Ectodermal cell (in vitro differentiated cells): Measurements from ENCODE around the gene PARD6G.
"Not testable (repeated sequence)": the region's sequence is repeated elsewhere in the genome, so short reads cannot be mapped to it uniquely, and the experiment has no call there.

Source experiments
- H3K27ac ChIP-seq: 2 replicates; pipeline ENCODE4 v1.7.0; 2013; ENCODE audit warnings: mild to moderate bottlenecking, low read depth, low read length; ENCODE audit not compliant: insufficient read depth, poor library complexity, severe bottlenecking
- H3K27me3 ChIP-seq: 2 replicates; pipeline ENCODE4 v1.7.0; 2013; ENCODE audit warnings: mild to moderate bottlenecking, low read length; ENCODE audit not compliant: insufficient read depth, control insufficient read depth, poor library complexity, severe bottlenecking
- H3K36me3 ChIP-seq: one replicate; pipeline ENCODE4 v1.7.0; 2013; ENCODE audit warnings: low read length; ENCODE audit not compliant: control insufficient read depth, insufficient read depth
- H3K4me1 ChIP-seq: one replicate; pipeline ENCODE4 v1.7.0; 2013; ENCODE audit warnings: low read length; ENCODE audit not compliant: control insufficient read depth, insufficient read depth
- H3K4me3 ChIP-seq: 2 replicates; pipeline ENCODE4 v1.7.0; 2013; ENCODE audit warnings: low read depth, low read length, control low read depth; ENCODE audit not compliant: insufficient read depth
- H3K9me3 ChIP-seq: 2 replicates; pipeline ENCODE4 v1.7.0; 2013; ENCODE audit warnings: mild to moderate bottlenecking, low read length, moderate library complexity; ENCODE audit not compliant: control insufficient read depth
- WGBS, 2 experiments: methylation state at CpG; one replicate each; pipeline ENCODE4 v1.1.7; 2013; ENCODE audit warnings: missing lambda C conversion rate in 2 of 2; 5-methylcytosine and 5-hydroxymethylcytosine counted together

The PARD6G gene

DNA sequence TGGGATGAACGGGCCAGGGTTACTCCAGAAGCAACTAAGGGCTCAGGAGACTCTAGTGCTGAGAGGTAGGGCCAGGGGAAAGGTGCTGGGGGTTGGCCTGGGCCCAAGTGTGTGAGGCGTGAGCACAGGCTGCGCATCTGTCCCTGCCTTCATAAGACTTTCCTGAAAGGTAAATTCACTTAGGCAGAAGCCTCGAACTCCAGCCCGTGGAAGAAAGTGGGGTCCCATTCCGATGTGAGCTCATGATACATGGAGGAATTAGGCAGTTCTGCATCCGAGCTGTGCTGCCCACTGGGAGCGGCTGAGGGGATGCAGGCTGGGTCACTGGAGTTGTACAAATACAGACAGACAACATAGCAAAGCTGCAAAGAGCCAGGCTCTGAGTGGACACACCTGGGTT, 16.2 kb downstream of the PARD6G start:
- 94% methylated on average over 8 of the region's 8 CpGs for WGBS, 2 experiments
- H3K4me1 ChIP-seq: no peaks in the 10 kb centered on the region

DNA sequence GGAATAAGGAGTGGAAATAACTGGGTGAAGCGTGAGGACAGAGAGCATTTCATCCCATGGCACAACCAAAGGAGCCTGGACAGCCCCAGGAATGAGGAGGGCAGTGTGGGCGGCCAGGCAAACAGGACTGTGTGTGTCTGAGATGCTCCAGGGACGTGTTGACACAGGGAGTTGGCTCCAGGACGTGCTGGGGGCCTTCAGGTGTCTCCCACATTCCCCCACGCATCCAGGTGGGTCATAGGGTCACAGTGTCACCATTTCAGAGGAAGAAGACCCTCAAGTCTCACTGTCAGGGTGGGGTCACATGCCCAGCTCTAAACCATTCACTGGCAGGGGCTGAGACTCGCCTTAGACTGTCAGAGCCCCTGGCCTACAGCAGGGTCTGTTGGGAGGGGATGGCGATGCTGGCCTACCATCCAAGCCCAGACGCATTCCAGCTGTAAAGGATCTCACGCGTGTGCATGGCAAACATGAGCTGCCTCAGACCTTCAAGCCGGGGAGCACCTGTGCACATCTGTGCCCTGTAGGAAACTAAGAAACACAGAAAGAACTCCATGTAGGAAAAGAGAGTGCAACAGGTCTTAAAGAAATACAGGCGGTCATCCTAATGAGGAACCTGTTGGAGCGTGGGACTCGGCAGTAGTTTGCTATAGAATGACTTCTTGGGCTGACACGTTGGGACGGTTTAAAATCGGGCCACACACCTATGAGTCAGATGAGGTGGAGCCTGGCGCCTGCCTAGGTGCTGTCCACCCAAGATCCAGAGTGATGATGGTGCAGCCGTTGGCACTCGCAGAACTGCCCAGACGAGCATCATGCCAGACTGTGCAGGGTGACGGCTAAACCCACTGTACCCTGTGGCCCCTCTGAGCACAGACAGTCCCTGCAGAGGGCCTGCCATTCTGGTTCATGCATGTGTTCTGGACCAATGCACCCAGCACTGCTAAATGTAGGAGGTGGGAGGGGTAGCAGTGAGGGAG, 17.3 kb downstream of the PARD6G start:
- peaks cover 7% of the 10 kb centered on the region for H3K4me1 ChIP-seq
- 94 to 96% methylated on average over 22 of the region's 22 CpGs for WGBS, 2 experiments
- no peaks in the 10 kb centered on the region for H3K36me3 ChIP-seq
- H3K27me3 ChIP-seq: no peaks in the 10 kb centered on the region
- H3K4me3 ChIP-seq: no peak overlapping the region
- no peak overlapping the region for H3K27ac ChIP-seq
- H3K9me3 ChIP-seq: no peaks in the 10 kb centered on the region

More for the DNA sequence above, 16.2 kb downstream of the PARD6G start:
- Histone ChIP-seq H3K27me3 (no peaks in the 10 kb centered on the region), H3K9me3 (no peaks in the 10 kb centered on the region), H3K27ac (no peak overlapping the region), H3K36me3 (no peaks in the 10 kb centered on the region), H3K4me3 (no peak overlapping the region)

DNA sequence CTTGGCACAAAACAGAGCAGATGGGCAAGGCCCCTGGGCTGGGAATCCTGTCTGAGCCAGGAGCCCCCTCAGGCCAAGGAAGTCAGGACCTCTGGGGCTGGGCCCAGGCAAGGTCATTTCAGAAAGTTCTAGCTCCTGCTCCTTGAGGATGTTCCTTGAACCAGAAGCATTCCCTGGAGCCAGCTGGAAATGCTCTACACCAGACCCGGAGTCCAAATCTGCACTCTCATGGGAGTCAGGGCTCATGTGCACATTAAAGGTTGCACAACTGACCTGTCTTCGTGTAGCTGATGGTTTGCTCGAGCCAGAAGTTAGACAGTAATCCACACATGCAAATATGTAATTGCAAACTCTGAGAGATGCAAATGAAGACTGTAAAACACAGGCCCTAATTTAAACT, 18.0 kb downstream of the PARD6G start:
- H3K4me3 ChIP-seq: no peak overlapping the region
- no peaks in the 10 kb centered on the region for H3K36me3 ChIP-seq
- no peak overlapping the region for H3K27ac ChIP-seq
- H3K27me3 ChIP-seq: no peaks in the 10 kb centered on the region
- H3K4me1 ChIP-seq: peaks cover 10% of the 10 kb centered on the region
- WGBS, 2 experiments: 94 to 97% methylated on average over 3 of the region's 3 CpGs
- H3K9me3 ChIP-seq: no peaks in the 10 kb centered on the region

DNA sequence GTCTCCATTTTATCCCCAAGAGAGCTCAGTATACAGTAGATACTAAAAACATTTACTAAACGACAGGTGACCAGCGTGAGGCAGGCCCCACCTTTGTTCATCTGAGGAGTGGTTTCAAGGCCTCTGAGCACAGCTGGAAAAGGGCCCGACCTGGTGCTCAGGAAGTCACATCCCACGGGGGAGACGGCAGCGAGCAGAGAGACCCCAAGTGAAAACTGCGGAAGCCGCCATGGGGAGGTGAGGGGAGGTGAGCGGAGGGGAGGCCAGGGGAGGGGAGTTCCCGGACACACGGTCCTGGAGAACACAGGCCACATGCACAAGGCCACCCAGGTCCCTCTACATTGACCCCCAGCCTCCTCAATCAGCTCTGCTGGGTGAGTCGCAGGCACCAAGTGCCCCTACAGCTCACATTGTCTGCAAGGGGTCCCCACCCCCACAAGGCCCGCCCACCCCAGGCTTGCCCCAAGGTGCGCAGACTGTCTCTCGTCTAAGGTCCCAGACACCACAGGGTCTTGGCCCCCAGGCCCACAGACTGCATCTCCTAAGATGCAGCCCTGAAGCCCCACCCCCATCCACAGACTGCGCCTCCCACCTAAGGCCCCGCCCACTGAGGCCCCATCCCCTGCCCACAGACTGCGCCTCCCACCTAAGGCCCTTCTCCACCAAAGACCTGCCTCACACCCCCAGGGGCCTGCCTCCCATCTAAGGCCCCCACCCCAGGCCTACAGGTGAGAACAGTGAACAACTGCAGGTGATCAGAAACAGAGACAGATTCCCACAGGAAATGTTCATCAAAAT, 19.1 kb downstream of the PARD6G start:
- Histone ChIP-seq H3K36me3 (no peaks in the 10 kb centered on the region), H3K9me3 (no peaks in the 10 kb centered on the region), H3K27me3 (no peaks in the 10 kb centered on the region), H3K27ac (no peak overlapping the region), H3K4me3 (no peak overlapping the region), H3K4me1 (peaks cover 10% of the 10 kb centered on the region)
- 93 to 94% methylated on average over 18 of the region's 18 CpGs for WGBS, 2 experiments

DNA sequence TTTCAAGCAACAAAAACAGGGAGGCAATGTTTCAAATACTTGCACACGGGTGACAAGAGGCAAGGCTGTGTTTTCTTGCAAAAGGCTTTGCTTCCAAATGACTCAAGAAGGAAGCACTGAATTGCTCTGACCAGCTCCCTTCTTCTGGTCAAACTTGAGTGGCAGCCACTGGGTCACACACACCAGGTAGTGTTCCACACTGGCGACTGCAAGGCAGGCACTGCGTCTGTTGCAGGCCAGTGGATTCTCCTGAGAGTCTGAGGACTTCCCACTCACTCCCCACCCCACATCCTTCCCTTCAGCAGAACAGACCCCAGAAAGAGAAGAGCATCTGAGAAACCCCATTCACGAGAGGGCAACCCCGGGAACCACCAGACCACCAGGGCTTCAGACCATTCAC, 19.8 kb downstream of the PARD6G start:
- H3K27ac ChIP-seq: no peak overlapping the region
- H3K4me3 ChIP-seq: no peak overlapping the region
- H3K9me3 ChIP-seq: no peaks in the 10 kb centered on the region
- H3K36me3 ChIP-seq: no peaks in the 10 kb centered on the region
- 91% methylated on average over 5 of the region's 5 CpGs for WGBS, 2 experiments
- H3K4me1 ChIP-seq: peaks cover 10% of the 10 kb centered on the region
- H3K27me3 ChIP-seq: no peaks in the 10 kb centered on the region

DNA sequence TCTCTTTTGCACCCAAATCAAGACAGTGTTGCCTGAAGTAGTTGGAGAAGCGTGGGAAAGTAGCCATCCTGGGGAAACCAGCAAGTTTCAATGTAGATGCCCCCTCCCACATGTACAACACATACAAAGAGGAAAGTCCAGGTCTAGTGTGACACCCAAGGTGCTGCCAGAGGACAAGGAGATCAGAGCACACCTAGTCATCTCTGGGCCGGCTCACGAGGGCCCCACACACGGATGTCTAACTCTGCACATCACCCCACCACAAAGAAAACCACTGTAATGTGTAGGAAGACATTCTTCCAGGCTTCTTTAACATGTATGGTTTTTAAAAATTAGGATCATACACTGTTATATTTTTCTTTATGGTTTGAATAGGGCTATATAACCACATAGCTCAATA, 21.6 kb downstream of the PARD6G start:
- no peak overlapping the region for H3K4me3 ChIP-seq
- H3K36me3 ChIP-seq: no peaks in the 10 kb centered on the region
- WGBS, 2 experiments: 92 to 100% methylated on average over 2 to 4 of the region's 4 CpGs
- no peaks in the 10 kb centered on the region for H3K27me3 ChIP-seq
- no peaks in the 10 kb centered on the region for H3K9me3 ChIP-seq
- peaks cover 10% of the 10 kb centered on the region for H3K4me1 ChIP-seq
- no peak overlapping the region for H3K27ac ChIP-seq

DNA sequence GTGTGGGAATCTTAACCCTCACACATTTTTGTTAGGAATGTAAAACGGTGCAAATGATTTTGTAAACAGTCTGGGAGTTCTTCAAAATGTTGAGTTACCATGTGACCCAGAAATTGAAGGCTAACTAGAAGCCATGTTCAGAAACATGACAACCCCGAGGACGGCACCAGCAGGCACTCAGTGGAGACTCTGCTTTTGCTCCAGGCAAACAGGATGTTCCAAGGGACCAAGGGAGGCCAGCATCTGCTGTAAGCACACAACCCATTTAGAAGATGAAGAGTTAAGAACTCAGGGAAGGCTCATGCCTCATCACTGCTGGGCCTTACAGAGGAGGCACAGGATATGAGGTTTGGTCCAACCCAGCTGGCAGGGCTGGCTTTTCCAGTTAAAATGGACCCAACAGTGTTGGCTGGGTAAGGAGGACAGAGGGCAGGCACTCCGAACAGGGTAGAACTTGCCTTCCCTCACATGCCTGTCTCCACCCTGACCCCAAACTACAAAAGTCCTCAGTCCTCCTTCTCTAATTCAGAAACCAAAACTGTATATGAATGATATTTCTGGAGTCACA, 23.6 kb downstream of the PARD6G start:
- 88 to 93% methylated on average over 4 of the region's 4 CpGs for WGBS, 2 experiments
- Histone ChIP-seq H3K9me3 (no peaks in the 10 kb centered on the region), H3K4me3 (no peak overlapping the region), H3K4me1 (peaks cover 10% of the 10 kb centered on the region), H3K36me3 (no peaks in the 10 kb centered on the region), H3K27me3 (no peaks in the 10 kb centered on the region), H3K27ac (no peak overlapping the region)

DNA sequence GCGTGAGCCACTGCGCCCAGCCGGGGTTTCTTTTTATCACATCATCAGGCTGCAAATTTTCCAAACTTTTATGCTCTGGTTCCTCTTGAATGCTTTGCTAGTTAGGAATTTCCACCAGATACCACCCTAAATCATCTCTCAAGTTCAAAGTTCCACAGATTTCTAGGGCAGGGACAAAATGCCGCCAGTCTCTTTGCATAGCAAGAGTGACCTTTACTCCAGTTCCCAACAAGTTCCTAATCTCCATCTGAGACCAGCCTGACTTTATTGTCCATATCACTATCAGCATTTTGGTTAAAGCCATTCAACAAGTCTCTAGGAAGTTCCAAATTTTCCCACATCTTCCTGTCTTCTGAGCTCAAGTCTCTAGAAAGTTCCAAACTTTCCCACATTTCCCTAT, 27.8 kb downstream of the PARD6G start:
- not testable (repeated sequence) for H3K36me3 ChIP-seq, H3K27ac ChIP-seq, H3K4me1 ChIP-seq, H3K27me3 ChIP-seq, H3K4me3 ChIP-seq, H3K9me3 ChIP-seq
- WGBS, 2 experiments: 92 to 93% methylated on average over 4 of the region's 4 CpGs

DNA sequence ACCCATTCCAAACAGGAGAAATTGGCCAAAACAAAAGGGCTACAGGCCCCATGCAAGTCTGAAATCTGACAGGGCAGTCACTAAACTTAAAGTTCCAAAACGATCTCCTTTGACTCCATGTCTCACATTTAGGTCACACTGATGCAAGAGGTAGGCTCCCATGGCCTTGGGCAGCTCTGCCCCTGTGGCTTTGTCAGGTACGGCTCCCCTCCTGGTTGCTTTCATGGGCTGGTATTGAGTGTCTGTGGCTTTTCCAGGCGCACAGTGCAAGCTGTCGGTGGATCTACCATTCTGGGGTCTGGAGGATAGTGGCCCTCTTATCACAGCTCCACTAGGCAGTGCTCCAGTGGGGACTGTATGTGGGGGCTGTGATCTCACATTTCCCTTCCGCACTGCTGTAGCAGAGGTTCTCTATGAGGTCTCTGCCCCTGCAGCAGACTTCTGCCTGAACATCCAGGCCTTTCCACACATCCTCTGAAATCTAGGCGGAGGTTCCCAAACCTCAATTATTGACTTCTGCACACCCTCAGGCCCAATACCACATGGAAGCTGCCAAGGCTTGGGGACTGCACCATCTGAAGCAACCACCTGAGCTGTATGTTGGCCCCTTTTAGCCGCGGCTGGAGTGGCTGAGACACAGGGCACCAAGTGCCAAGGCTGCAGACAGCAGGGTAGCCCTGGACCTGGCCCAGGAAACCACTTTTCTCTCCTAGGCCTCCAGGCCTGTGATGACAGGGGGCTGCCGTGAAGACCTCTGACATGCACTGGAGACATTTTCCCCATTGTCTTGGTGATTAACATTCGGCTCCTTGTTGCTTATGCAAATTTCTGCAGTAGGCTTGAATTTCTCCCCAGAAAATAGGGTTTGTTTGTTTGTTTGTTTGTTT, 28.7 kb downstream of the PARD6G start:
- Histone ChIP-seq H3K4me1 (no peaks in the 10 kb centered on the region), H3K27ac (no peak overlapping the region), H3K9me3 (no peaks in the 10 kb centered on the region), H3K4me3 (no peak overlapping the region), H3K27me3 (no peaks in the 10 kb centered on the region), H3K36me3 (no peaks in the 10 kb centered on the region)
- WGBS, 2 experiments: 95 to 96% methylated on average over 10 of the region's 10 CpGs
